Breast epithelium (tissue), 3 donors: ENCODE results near the gene SHROOM2.

ENCODE experiments used
- POLR2A ChIP-seq: fragments of 450-650 bp; IDR thresholded peaks from one replicate; pipeline ENCODE4 v1.6.1; 2016; ENCODE audit warnings: antibody characterized with exemption, mild to moderate bottlenecking, moderate library complexity
- TF ChIP-seq, protein P1 (sequence below), 3 donors: fragments of 450-650 bp; IDR thresholded peaks; one replicate each; pipeline ENCODE4 v1.5.1; 2016 to 2017; ENCODE audit warnings: antibody characterized with exemption in 3 of 3, mild to moderate bottlenecking in 3 of 3, moderate library complexity in 3 of 3

DNA sequence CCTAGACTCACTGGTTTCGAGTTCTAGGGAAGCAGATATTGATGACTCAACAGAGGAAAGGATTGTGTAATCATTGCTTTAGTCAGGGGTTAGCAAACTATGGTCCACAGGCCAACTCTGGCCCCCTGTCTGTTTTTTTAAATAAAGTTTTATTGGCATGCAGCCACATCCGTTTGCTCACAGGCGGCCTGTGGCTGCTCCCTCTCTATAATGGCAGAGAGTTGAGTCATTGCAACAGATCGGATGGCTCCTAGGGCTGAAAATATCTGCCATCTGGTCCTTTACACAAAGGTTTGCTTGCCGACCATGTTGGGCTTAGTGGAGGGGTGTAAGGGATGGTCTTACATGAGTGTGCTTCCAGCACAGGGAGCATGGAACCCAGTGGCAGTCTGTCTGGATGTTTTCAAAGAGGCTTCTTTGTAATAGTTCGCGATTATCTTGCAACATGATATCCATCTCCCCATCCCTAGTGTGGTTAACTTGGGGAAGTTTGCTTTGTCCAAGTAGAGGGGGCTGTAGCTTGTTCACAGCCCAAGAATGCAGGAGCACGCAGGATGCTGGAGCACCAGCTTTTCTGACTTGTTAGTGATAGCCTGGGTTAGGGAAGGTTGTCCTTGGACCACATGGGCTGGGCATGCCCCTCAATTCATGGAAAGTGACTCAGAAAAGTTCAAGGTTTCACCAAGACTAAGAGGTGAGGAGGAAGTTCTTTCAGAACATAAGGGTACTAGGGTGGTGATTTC is 121.6 kb downstream of the SHROOM2 start:
- TF ChIP-seq, protein P1, sequence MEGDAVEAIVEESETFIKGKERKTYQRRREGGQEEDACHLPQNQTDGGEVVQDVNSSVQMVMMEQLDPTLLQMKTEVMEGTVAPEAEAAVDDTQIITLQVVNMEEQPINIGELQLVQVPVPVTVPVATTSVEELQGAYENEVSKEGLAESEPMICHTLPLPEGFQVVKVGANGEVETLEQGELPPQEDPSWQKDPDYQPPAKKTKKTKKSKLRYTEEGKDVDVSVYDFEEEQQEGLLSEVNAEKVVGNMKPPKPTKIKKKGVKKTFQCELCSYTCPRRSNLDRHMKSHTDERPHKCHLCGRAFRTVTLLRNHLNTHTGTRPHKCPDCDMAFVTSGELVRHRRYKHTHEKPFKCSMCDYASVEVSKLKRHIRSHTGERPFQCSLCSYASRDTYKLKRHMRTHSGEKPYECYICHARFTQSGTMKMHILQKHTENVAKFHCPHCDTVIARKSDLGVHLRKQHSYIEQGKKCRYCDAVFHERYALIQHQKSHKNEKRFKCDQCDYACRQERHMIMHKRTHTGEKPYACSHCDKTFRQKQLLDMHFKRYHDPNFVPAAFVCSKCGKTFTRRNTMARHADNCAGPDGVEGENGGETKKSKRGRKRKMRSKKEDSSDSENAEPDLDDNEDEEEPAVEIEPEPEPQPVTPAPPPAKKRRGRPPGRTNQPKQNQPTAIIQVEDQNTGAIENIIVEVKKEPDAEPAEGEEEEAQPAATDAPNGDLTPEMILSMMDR (IDR thresholded peaks at IDR 0.05): no peak
- TF ChIP-seq POLR2A: no peak
